CD8-positive, alpha-beta memory T cell (primary cell): Measurements from ENCODE around the gene PAXX. TPM values are rescaled to one million over a fixed set of nuclear protein-coding genes. Genes with fewer than 3 reads are reported as not detected.

Source experiments
- CTCF ChIA-PET: fragments of 350-600 bp; sonication (Branson Sonifier 250); formaldehyde crosslinking; loops from one replicate; lab custom pipeline; 2021; ENCODE audit warnings: antibody characterized with exemption; lab: Charles Lee
- POLR2A ChIA-PET: fragments of 350-600 bp; sonication (Branson Sonifier 250); formaldehyde crosslinking; loops from one replicate; lab custom pipeline; 2021; ENCODE audit warnings: antibody characterized with exemption; lab: Charles Lee
- DNase-seq, 5 donors: peaks; one replicate each; pipeline versions ENCODE4 v3.0.0 to v3.0.0-alpha.2; 2020 to 2022; ENCODE audit warnings: mixed read lengths in 1 of 5
- H3K27ac ChIP-seq: one replicate; pipeline ENCODE4 v1.7.0; 2013; ENCODE audit warnings: low read depth, mild to moderate bottlenecking, low read length, moderate library complexity
- H3K27me3 ChIP-seq: 2 replicates; pipeline ENCODE4 v1.7.0; 2013; ENCODE audit warnings: low read length, mild to moderate bottlenecking; ENCODE audit not compliant: insufficient read depth, poor library complexity, severe bottlenecking
- H3K36me3 ChIP-seq: 2 replicates; pipeline ENCODE4 v1.7.0; 2013; ENCODE audit warnings: mild to moderate bottlenecking, low read length, moderate library complexity; ENCODE audit not compliant: insufficient read depth
- H3K4me1 ChIP-seq: 2 replicates; pipeline ENCODE4 v1.7.0; 2013; ENCODE audit warnings: mild to moderate bottlenecking, low read length, moderate library complexity; ENCODE audit not compliant: insufficient read depth
- H3K4me3 ChIP-seq: 2 replicates; pipeline ENCODE4 v1.7.0; 2013; ENCODE audit warnings: mild to moderate bottlenecking, low read length
- H3K9me3 ChIP-seq: 2 replicates; pipeline ENCODE4 v1.7.0; 2013; ENCODE audit warnings: mild to moderate bottlenecking, low read length
- H3K27ac Mint-ChIP-seq, 8 donors: one replicate each; pipeline ENCODE4 v1.8.0; 2020 to 2021; ENCODE audit warnings: mixed read lengths in 8 of 8, mild to moderate bottlenecking in 6 of 8, inconsistent platforms in 3 of 8, moderate library complexity in 3 of 8
- H3K27me3 Mint-ChIP-seq, 2 donors: one replicate each; pipeline ENCODE4 v1.8.0; 2020 to 2021; ENCODE audit warnings: mixed read lengths in 2 of 2, mild to moderate bottlenecking in 1 of 2, moderate library complexity in 1 of 2
- H3K36me3 Mint-ChIP-seq, 3 donors: one replicate each; pipeline ENCODE4 v1.8.0; 2020 to 2021; ENCODE audit warnings: mixed read lengths in 3 of 3, inconsistent platforms in 1 of 3, mild to moderate bottlenecking in 1 of 3
- H3K4me1 Mint-ChIP-seq, 3 donors: one replicate each; pipeline ENCODE4 v1.8.0; 2020 to 2021; ENCODE audit warnings: mixed read lengths in 3 of 3, inconsistent platforms in 1 of 3, mild to moderate bottlenecking in 1 of 3
- H3K4me3 Mint-ChIP-seq, 7 donors: one replicate each; pipeline ENCODE4 v1.8.0; 2020 to 2021; ENCODE audit warnings: mixed read lengths in 7 of 7, mild to moderate bottlenecking in 6 of 7, moderate library complexity in 4 of 7, inconsistent platforms in 2 of 7
- H3K9me3 Mint-ChIP-seq, 5 donors: one replicate each; pipeline ENCODE4 v1.8.0; 2020 to 2022; ENCODE audit warnings: mixed read lengths in 5 of 5, mild to moderate bottlenecking in 3 of 5, moderate library complexity in 2 of 5, inconsistent platforms in 1 of 5
- polyA plus RNA-seq: library from polyadenylated mRNA; unstranded; fragments of 300-500 nt; fragmentation: Illumina TruSeq; gene quantifications from one replicate; pipeline ENCODE4 v1.2.3, GENCODE V29; 2021
- total RNA-seq, 2 experiments: library from RNA; stranded (reverse); gene quantifications; one replicate each; pipeline ENCODE4 v1.2.3, GENCODE V29; 2021

Gene PAXX
- total and polyA plus RNA-seq, 3 experiments from 2014 or later = 78.4 to 156 (median 82.2) TPM

DNA sequence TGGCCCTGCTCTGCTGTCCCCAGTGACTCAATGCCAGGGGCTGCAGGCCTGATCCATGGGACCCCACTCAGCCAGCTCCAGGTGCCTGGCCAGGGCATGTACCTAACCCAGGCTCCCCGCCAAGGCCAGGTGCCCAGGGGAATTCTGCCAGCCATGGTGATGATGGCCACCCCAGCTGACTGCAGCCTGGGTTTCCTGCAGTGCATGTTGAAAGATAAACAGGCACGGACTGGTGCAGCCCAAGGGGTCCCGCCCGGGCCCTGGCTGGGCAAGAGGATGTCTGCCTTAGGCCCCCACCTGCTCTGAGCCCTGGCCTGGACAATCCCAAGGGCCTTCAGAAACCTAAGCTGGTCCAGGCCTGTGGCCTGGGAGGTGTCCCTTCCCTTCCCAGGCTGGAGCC, 34.6 kb downstream of the PAXX start:
- Mint-ChIP-seq H3K36me3 (peaks cover 0 to 4% (median 3%) of the 10 kb centered on the region in 3 donors), H3K27ac (peak overlapping the region in 6 of 8 donors; percentile 7 to 90 (median 74)), H3K4me1 (peaks cover 30 to 62% (median 35%) of the 10 kb centered on the region in 3 donors), H3K27me3 (no peaks in the 10 kb centered on the region), H3K9me3 (no peaks in the 10 kb centered on the region), H3K4me3 (peak overlapping the region; percentile 84 to 94 (median 90))
- Histone ChIP-seq H3K4me1 (peaks cover 46% of the 10 kb centered on the region), H3K9me3 (no peaks in the 10 kb centered on the region), H3K27me3 (no peaks in the 10 kb centered on the region), H3K36me3 (no peaks in the 10 kb centered on the region), H3K4me3 (no peak overlapping the region), H3K27ac (no peak overlapping the region)
- DNase-seq = no peak
- CTCF ChIA-PET = interaction anchor here (1.4 to 7.8 kb wide), 8 partner anchors 9 to 185 kb away, joined by 3 to 72 read pairs (median 6); partner anchors contain the start of genes AJM1, CLIC3 and PAXX
- POLR2A ChIA-PET = interaction anchor here (0.8 to 2.1 kb wide), 3 partner anchors 31 to 62 kb away, joined by 3 to 6 read pairs (median 4); partner anchors contain the start of genes CLIC3 and PAXX

DNA sequence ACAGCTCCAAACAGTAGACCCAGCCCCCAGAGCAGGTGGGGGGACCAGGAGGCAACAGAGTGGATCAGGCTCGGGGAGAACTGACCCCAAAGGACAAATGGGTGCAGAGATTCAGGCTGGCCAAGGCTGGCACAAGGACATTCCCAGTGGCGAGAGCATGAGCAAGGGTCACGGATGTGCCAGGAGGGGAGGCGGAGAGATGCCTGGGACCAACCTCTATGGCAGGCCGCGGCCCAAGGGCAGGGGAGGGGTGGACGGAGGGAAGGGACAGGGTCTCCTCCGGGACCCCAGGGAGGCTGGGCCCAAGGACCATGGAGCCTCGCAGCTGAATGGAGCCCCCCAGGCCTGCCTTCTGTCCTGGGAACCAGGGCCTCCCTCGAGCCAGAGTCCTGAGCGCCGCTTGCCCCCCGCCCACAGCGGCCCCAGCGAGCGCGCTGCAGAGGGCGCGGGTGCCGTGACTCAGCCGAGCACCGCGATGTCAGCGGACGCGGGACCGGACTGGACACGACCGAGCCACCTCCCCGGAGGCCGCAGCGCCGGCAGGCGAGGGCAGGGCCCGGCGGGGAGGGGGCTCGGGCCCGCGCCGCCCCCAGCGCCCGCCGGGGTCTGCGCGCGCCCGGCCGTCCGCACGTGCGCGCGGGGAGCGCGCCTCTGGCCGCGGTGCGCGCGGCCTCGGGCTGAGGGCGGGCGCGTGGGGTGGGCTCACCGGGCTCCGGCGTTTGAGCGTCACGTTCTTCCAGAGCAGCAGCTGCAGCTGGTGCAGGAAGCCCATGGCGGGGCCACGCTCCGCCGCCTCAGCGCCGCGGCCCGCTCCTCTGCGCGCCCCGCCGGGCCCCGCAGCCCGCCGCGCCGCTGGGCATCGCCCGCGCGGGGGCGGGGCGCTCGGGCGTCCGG, 35.4 kb downstream of the PAXX start, which contains the start of gene ABCA2:
ABCA2 (minus strand) TSS at position 869 of the 894 bp plus-strand sequence; CDS start at position 772, 97 bp downstream.
- Mint-ChIP-seq H3K4me3 (peak within 1 kb of the TSS; percentile 84 to 95 (median 90)), H3K27ac (peak within 1 kb of the TSS; percentile 73 to 96 (median 88)), H3K4me1 (peaks cover 35 to 70% (median 38%) of the 10 kb centered on the region in 3 donors), H3K27me3 (no peaks in the 10 kb centered on the region), H3K9me3 (no peaks in the 10 kb centered on the region), H3K36me3 (peaks cover 0 to 1% (median 0%) of the 10 kb centered on the region in 3 donors)
- POLR2A ChIA-PET = interaction anchor here (0.8 to 2.1 kb wide), 2 partner anchors 31 to 63 kb away, joined by 3 to 6 read pairs; partner anchors contain the start of gene CLIC3
- Histone ChIP-seq H3K4me3 (peak within 1 kb of the TSS; percentile 74), H3K27me3 (no peaks in the 10 kb centered on the region), H3K9me3 (no peaks in the 10 kb centered on the region), H3K27ac (peak within 1 kb of the TSS; percentile 61), H3K4me1 (peaks cover 54% of the 10 kb centered on the region), H3K36me3 (no peaks in the 10 kb centered on the region)
- DNase-seq = no peak
- CTCF ChIA-PET = interaction anchor here (1.3 to 7.8 kb wide), 18 partner anchors 8 to 227 kb away, joined by 3 to 72 read pairs (median 6); partner anchors contain the start of genes AJM1, CLIC3, MAN1B1 and PAXX

DNA sequence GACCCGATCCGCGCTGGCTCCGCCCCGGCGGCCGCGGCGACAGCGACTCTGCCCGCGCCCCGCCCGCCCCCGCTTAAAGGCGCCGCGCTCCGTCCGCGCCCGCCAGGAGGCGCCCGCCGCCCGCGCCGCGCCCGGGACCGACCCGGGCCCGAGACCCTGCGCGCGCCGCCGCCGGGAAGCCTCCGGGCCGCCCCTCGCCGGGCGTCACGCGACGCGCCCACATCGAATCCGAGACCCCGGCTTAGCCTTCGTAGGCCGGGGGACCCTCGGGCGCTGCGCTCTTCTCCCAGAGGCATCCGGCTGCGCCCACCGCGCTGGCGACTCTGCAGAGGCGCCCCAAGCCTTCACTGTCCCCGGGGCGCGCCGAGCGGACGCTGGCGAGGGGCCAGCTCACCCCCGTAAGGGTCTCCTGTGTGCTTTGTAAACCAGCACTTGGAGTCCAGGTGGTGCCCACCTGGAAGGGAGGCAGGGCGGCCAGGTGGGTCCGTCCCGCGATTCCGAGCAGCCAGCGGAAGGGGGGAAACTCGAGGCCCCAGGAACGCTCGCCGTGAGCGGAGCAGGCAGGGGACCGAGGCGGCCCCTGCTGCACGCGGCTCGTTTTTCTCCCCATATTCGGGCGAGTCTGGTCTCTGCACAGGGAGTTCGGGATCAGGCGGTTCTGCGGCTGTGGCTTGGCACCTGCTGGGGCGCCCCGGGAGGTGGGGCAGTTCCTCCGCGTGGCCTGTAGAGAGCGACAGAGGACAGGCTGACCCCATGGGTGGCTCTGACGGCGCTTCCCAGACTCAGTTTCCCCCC, 36.2 kb downstream of the PAXX start:
- no peaks in the 10 kb centered on the region for H3K9me3 Mint-ChIP-seq
- DNase-seq = peak; percentile 65 to 77 (median 68)
- Histone ChIP-seq H3K4me3 (peak overlapping the region; percentile 74), H3K36me3 (no peaks in the 10 kb centered on the region), H3K27me3 (no peaks in the 10 kb centered on the region), H3K4me1 (peaks cover 55% of the 10 kb centered on the region), H3K9me3 (no peaks in the 10 kb centered on the region), H3K27ac (peak overlapping the region; percentile 61)
- peak overlapping the region; percentile 39 to 96 (median 86) for H3K27ac Mint-ChIP-seq
- peaks cover 39 to 76% (median 44%) of the 10 kb centered on the region in 3 donors for H3K4me1 Mint-ChIP-seq
- peak overlapping the region; percentile 82 to 95 (median 88) for H3K4me3 Mint-ChIP-seq
- peaks cover 0 to 1% (median 0%) of the 10 kb centered on the region in 3 donors for H3K36me3 Mint-ChIP-seq
- POLR2A ChIA-PET = interaction anchor here (0.6 kb wide), 1 partner anchor 85 kb away, joined by 3 read pairs; no protein-coding TSS in a partner anchor
- CTCF ChIA-PET = interaction anchor here (0.6 to 7.8 kb wide), 51 partner anchors 7 to 240 kb away, joined by 3 to 72 read pairs (median 5); partner anchors contain the start of genes AJM1, CLIC3, FBXW5 and MAN1B1
- H3K27me3 Mint-ChIP-seq = no peaks in the 10 kb centered on the region

DNA sequence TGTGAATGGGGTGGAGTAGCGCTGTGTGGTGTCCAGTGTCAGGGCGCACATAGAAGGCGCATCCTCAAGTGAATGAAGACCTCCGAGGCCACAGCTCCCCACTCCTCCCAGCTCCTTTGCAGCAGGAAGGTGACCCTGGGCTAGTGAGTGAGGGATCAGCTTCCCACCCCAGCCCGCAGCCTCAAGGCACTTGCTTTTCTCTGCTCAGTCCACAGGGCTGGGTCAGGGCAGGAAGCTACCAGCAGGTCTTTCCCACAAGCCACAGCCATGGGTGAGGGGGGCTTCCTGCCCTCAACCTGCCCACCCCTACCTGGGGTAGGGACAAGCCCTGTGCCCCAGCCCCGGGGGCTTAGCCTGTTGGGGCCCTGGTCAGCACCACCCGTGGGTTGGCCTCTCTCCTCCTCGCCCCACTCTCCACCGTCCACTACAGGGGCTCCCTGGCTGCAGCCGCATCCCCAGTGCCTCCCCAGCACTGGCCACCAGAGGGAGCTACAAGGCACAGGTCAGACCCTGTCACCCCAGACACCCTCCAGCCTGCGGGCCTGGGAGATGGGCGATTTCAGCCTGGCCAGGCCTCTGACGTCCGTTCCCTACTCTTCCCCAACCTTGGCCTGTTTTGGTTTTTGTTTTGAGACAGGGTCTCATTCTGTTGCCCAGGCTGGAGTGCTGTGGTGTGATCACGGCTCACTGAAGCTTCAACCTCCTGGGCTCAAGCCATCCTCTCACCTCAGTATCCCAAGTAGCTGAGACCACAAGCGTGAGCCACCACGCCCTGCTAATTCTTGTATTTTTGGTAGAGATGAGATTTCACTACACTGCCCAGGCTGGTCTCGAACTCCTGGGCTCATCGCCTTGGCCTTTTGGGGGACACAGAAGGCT, 37.1 kb downstream of the PAXX start:
- Mint-ChIP-seq H3K36me3 (peaks cover 0 to 1% (median 0%) of the 10 kb centered on the region in 3 donors), H3K4me3 (peak overlapping the region; percentile 82 to 95 (median 88)), H3K27ac (peak overlapping the region; percentile 58 to 96 (median 90)), H3K27me3 (no peaks in the 10 kb centered on the region), H3K9me3 (no peaks in the 10 kb centered on the region), H3K4me1 (peaks cover 43 to 73% (median 44%) of the 10 kb centered on the region in 3 donors)
- Histone ChIP-seq H3K4me1 (peaks cover 55% of the 10 kb centered on the region), H3K27me3 (no peaks in the 10 kb centered on the region), H3K36me3 (no peaks in the 10 kb centered on the region), H3K27ac (peak overlapping the region; percentile 61), H3K4me3 (peak overlapping the region; percentile 74), H3K9me3 (no peaks in the 10 kb centered on the region)
- POLR2A ChIA-PET = interaction anchor here (0.6 to 1.6 kb wide), 2 partner anchors 54 to 85 kb away, joined by 3 to 5 read pairs; no protein-coding TSS in a partner anchor
- DNase-seq = peak; percentile 58 to 76 (median 60)
- CTCF ChIA-PET = interaction anchor here (0.6 to 7.8 kb wide), 54 partner anchors 8 to 241 kb away, joined by 3 to 72 read pairs (median 5); partner anchors contain the start of genes AJM1, C8G, CLIC3 and FBXW5

DNA sequence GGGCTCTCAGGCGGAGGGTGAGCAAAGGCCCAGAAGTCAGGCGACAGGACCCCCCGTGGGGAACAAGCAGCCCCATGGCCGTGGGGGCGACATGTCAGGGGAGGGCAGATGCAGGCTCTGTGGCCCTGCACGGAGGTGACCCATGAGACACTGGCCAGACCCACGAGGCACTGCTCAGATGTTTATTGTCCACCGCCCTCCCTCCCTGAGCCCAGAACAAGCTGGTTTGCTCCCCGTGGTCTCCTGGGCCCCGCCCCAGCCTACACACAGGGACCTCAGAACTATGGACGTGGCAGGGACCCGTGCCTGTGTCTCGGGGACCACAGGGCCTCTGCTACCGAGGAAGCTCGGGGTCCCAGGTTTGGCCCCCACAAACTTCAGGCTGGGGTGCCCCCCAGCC, 37.8 kb downstream of the PAXX start:
- H3K9me3 ChIP-seq = no peaks in the 10 kb centered on the region
- Mint-ChIP-seq H3K4me3 (peak overlapping the region; percentile 82 to 95 (median 88)), H3K36me3 (peaks cover 0 to 1% (median 0%) of the 10 kb centered on the region in 3 donors), H3K4me1 (peaks cover 51 to 76% (median 51%) of the 10 kb centered on the region in 3 donors), H3K27me3 (no peaks in the 10 kb centered on the region), H3K9me3 (no peaks in the 10 kb centered on the region), H3K27ac (peak overlapping the region in 7 of 8 donors; percentile 72 to 98 (median 90))
- no peaks in the 10 kb centered on the region for H3K27me3 ChIP-seq
- POLR2A ChIA-PET = interaction anchor here (1.6 kb wide), 1 partner anchor 55 kb away, joined by 5 read pairs; no protein-coding TSS in a partner anchor
- H3K27ac ChIP-seq = peak overlapping the region; percentile 38
- CTCF ChIA-PET = interaction anchor here (0.8 to 7.8 kb wide), 35 partner anchors 11 to 237 kb away, joined by 3 to 72 read pairs (median 6); partner anchors contain the start of genes AJM1, C8G, CLIC3 and FBXW5
- H3K36me3 ChIP-seq = no peaks in the 10 kb centered on the region
- no peak for DNase-seq
- peak overlapping the region; percentile 74 for H3K4me3 ChIP-seq
- peaks cover 62% of the 10 kb centered on the region for H3K4me1 ChIP-seq

DNA sequence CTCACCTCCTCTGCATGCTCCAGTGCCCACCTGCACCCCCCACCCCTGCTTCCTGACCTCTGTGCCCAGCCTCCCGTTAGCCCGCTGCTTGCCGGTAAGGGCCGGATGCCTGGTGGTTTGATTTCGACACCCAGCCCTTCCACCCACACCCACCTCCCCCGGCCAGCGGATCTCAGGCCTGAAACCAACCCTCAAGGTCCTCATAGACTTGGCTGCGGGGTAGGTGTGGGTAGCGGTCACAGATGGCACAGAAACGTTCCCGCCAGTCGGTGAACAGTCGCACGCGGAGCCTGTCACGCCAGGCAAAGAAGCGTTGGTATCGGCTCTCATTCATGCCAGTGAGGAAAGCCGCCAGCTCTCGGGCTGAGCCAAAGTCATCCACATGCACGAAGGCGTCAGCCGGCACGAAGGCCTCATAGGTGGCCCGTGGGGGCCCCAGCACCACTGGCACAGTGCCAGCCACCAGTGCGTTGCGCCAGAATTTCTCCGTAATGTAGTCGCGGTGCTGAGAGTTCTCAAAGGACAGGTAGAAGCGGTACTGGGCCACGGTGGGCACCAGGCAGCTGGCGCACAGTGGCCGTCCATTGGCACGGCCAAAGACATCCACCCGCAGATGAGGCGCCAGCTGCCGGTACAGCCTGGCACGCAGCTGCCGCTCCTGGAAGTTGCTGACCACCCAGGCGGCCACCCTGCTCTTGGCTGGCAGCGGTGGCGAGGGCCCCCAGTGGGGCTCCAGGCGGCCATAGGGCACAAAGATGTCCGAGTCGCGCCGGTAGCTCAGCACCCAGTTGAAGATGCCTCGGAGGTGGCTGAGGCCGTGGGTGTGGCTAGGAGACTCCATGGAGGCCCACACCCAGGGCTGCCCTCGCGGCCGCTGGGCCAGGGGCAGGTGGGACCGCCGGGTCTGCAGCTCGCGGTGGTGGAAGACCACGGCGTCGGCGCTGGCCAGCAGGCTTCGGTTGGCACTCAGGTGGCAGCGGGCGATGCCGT, 38.6 kb downstream of the PAXX start:
- Histone ChIP-seq H3K9me3 (no peaks in the 10 kb centered on the region), H3K36me3 (no peaks in the 10 kb centered on the region), H3K4me1 (peaks cover 69% of the 10 kb centered on the region), H3K27ac (peak overlapping the region; percentile 38), H3K27me3 (no peaks in the 10 kb centered on the region), H3K4me3 (peak overlapping the region; percentile 74)
- Mint-ChIP-seq H3K4me3 (peak overlapping the region; percentile 69 to 95 (median 88)), H3K27me3 (no peaks in the 10 kb centered on the region), H3K27ac (peak overlapping the region; percentile 78 to 98 (median 90)), H3K4me1 (peaks cover 51 to 78% (median 56%) of the 10 kb centered on the region in 3 donors), H3K36me3 (peaks cover 0 to 1% (median 0%) of the 10 kb centered on the region in 3 donors), H3K9me3 (no peaks in the 10 kb centered on the region)
- CTCF ChIA-PET = interaction anchor here (1.4 to 8.9 kb wide), 14 partner anchors 16 to 239 kb away, joined by 4 to 159 read pairs (median 14); partner anchors contain the start of genes AJM1, C8G, CLIC3 and FBXW5
- POLR2A ChIA-PET = interaction anchor here (1.6 kb wide), 1 partner anchor 56 kb away, joined by 5 read pairs; no protein-coding TSS in a partner anchor
- peak in 4 of 5 donors; percentile 23 to 64 (median 48) for DNase-seq
